ENCODE results near the gene CACTIN.
"Not testable (repeated sequence)": the region's sequence is repeated elsewhere in the genome, so short reads cannot be mapped to it uniquely, and the experiment has no call there.

CACTIN gene

DNA sequence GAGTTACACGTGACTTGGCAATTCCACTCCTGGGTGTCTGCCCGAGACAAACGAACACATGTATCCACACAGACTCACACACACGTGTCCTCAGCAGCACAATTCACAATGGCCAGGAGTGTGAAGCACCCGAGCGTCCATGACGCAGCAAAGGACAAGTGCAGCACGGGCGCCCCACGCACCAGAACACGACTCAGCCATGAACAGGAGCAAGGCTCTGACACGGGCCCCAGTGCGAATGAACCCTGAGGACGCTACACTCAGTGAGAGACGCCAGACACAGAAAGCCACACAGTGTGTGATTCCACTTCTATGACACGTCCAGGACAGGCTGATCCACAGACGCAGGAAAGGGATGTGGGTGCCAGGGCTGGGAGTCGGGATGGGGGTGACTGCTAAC, 37.2 kb upstream of the CACTIN start:
- DNase-seq (ENCODE audit: low read depth) = no peak

DNA sequence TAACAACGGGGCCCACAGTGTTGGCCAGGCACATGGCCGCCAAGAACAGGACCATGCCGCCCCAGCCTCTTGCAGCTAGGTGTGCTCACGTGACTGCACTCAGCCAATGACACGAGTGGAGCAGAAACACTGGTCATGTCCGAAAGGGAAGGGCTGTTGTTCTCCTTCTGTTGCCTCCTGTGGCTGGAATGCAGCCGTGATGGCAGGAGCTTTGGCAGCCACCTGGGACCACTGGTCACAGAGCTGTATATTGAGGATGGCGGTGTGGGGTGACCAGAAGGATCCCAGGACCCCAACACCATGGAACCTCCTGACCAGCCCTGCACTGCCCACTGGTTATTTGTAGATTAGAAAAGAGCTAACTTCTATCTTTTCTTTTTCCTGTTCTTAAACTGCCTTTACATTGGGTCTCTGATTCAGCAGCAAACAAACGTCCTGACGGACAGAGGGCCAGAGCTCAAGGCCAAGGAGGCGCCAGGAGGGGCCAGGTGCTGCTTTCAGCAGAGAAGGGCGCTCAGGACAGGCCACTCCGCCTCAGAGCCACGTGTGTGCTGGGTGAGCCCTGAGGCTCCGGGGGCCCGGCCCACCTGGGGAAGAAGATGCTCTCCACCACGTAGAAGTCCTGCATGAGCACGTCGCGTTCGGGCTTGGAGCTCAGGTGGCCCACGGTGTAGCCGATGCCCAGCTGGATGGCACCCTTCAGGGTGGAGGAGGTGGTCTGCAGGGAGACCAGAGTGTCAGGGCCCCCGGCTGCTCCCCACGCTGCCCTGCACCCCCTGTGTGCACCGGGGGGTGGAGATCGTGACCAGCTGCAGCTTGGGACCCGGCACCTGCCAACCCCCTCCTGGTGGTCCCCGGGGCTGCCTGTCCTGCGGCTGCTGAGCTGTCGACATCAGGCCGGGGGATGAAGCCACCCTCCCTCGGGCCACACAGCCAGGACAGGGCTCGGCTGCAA, 35.0 kb upstream of the CACTIN start:
- DNase-seq (ENCODE audit: low read depth) = no peak

DNA sequence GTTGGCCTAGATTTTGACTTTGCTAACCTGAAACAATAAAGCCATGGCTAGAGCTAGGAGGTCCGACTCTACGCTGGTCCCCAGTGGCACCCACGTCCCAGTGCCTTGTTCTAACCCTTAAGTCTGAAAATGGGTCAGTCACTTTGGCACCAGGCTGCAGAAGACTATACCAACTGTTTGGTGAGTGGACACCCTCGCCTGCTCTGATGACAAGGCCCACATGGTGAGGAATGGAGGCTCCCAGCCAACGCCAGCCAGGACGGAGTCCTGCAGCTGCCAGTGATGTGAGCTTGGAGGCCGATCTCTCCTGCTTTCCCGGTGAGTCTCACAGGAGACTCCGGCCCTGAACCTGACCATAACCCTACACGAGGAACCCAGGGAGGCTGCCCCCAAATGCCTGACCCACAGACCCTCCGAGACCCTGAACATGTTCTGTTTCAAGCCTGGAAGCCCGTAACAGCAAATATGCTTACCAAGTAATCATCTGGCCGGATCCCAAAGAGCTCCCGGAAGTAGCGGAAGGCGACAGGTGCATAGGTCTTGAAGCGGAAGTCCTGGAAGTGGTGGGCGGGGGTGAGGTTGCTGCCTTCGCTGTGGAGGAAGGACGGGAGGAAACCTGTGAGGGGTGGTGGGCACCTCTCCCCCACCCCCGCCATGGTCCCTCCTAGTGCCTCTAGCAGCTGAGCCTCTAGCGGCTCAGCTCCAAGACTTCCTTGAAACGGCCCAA, 34.1 kb upstream of the CACTIN start:
- DNase-seq (ENCODE audit: low read depth) = no peak

DNA sequence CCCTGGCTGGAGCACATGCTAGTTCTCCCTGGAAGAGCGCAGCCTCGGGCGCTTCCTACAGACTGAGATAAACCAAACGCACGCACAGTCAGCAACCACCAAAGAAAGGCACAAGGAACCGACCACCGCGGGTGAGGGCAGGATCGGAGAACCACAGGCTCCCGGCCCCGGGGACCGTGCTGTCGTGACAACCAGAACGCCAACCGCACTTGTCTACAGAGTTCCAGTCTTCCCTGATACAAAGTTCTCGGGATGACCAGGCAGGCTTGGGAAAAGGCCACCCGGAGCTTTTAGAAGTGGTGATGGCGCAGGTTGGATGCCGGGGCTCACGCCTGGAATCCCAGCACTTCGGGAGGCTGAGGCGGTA, 33.1 kb upstream of the CACTIN start:
- no peak for DNase-seq (ENCODE audit: low read depth)

DNA sequence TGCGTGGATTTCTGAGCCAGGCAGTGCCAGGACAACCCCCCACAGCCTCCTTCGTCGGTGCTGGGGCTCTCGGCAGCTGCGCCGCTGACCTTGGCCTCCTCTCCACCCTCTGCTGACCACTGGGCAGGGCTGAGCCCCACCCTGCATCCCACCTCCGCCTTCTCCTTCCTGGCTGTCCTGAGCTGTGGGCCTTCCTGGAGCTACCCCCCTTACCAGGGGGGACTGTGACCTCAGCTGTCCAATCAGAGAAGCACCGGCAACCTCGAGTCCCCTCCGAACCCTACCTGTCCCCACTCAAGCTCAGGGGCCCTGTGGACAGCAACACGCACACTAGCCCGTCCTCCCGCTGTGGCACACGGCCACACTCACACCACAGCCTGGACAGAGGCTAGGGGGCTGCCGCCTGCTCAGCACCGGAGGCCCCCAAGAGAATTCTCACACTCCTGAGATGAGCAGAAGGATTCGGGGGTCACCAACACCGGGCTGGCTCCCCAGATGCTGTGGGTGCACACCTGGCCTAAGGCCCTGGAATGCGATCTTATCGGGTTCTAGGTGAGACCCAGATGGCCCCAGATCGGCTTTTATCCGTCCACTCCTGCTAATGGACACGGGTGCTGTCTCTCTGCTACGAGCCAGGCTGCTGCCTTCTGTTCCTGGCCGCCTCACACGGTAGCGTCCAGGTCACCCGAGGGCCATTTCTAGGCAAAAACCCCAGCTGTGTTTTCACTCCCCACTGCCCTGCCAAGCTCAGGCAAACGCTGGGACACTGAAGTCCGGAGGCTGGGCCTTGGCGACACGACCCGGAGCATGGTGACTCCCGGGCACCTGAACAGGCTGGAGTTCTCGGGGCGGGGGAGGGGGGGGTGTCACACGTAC, 32.5 kb upstream of the CACTIN start:
- DNase-seq (ENCODE audit: low read depth) = no peak

DNA sequence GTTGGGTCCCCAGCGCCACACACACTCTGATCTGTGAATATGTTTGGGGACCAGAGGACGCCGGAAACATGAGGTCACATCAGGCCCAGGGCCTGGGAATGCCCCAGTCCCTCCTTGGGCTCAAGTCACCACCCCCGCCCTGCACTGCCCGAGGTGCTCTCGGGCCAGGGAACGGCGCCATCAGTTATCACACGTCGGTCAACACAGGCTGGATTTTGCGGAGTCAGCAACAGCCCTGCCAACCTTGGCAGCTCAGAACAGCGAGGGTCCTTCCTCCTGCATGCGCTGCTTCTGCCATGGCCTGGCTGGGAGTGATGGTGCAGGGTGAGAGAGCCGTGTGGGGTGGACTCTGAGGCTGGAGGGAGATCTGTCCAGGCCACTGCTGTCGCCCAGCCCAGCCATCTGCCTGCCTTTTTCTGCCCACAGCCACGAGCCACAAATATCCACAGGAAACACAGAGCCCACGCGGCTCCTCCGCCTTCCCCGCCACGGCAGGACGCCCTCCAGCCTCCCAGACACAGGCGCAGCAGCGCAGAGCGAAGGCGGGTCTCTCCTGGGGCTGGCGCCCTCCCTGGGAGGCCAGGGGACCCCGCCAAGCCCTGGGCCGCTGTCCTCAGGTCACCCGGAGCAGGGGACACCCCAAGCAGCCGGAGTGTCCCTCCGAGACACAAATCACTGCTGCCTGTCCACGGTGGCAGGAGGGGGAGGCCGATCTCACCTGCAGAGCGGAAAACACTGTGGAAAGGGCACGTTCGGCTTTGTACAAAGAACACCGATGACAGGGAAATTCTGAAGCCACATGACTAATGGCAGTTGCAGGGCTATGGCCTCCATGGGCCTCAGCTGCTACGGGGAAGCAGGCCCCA, 31.6 kb upstream of the CACTIN start:
- no peak for DNase-seq (ENCODE audit: low read depth)

DNA sequence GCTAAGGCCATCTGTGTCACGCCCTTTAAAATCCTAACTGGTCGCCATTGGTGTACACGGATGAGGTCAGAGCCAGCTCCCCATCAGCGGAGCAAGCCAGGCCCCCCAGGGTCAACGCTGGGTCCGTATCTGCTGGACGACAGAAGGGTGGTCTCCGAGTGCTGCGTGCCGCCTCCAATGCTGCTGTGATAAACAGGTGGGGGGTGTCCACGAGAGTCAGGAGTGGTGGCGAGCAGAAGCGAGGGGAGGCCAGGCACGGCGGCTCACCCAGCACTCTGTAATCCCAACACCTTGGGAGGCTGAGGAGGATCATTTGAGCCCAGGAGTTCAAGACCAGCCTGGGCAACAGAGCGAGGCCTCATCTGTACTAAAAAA, 30.8 kb upstream of the CACTIN start:
- no peak for DNase-seq (ENCODE audit: low read depth)

DNA sequence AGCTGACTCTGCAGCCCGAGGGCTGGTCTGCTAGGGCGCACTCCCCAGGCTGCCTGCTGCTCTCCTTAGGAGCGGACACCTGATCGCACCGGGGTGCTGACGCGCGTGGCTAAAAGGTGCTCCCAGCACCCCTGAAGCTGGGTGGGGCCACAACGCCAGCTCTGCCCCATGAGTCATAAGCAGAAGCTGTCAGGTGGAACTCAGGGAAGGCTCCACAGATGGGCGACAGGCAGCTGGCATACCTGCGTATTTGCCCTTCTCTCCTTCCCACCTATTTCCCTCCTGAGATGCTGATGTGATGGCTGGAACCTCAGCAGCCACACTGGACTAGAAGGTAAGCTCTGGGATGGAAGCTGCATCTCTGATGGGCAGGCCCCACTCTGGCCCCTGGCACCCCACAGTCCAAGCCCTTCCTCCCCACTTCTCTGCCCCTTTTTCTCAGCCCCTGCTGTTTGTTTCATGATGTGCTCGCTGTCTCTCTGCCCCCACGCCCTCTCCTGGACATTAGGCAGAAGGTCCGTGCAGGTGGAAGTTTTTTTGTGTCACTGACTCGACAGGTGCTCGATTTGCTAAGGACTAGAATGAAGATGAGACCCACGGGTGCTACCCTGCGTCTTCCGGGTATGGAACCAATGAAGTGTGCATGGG, 30.3 kb upstream of the CACTIN start:
- DNase-seq (ENCODE audit: low read depth) = no peak

DNA sequence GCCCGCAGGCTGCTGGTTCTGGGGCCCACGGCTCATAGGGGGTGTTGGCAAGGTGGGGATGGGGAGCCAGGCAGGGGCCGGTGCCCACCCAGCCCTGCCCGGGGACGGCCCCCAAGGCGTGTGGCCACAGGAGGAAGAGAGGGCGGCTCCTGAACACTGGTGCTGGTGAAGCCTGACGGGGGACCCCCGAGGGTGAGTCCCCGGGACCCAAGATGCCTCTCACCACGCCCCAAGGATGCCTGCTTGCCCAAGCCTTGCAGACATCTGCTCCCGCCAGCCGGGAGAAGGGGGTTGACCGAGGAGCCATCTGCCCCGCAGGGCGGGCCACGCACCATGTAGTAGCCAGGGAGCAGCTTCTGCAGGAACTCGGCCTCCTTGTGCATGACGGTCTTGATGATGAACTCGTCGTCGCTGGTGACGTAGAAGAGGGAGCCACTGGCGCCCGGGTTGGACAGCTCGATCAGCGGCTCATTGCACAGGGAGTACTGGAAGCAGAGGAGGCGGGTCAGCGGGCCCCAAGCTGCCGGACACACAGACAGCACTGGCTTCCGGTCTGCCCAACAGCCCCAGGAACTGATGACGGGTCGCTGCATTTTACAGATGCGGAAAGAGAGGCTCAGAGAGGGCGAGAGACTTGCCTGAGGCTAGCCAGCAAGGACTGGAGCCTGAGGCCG, 29.6 kb upstream of the CACTIN start:
- DNase-seq (ENCODE audit: low read depth) = no peak

DNA sequence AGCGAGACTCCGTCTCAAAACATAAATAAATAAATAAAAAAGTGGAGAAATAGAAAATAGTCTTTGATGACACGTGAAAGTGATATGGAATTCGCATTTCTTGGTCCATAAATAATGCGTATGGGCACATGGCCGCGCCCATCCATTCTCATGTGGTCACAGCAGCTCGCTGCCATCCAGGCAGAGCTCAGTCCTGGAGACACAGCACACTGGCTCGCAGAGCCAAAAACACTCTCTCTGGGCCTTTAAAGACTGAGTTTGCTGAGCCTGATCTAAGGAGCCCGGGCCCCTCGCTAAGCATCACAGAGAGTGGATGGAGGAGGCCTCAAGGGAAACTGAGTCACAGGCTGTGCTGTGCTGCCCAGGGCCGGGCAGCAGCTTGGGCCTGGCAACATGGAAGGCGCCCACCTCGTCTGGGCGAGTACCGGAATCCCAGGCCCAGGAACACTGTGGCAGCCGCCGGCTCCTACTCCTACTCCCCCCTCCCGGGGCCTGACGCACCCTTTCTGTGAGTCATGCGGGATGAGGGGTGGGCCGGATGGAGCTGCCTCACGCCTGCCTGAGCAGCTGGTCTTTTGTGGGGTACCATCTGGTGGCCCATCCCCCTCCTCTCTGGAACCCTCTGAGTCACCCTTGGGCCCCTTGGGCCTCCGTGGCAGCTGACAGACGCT, 28.9 kb upstream of the CACTIN start:
- peak; percentile 29 for DNase-seq (ENCODE audit: low read depth)

DNA sequence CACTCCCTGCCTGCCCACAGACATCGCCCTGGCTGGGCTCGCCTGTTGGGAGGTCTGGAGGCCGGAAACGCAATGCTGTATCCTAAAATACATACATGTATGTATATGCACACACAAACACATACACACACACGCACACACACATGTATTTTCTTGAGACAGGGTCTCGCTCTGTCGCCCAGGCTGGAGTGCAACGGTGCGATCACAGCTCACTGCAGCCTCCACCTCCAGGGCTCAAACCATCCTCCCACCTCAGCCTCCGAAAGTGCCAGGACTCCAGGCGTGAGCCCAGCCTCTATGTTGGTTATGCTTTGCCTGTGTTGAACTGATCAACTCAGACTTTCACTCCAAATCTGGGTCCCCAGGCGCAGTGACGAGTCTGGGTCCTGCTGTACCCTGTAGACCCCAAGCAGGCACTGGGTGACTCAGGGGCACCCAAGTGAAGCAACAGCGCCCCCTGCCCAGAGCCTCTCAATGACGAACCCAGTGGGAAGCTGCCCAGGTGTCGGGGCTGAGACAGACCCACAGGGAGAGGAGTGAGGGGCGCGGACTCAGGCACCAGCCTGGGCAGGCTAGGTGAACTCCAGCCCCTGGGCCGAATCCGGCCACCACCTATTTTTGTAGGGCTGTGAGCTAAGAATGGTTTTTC, 27.4 kb upstream of the CACTIN start:
- no peak for DNase-seq (ENCODE audit: low read depth)

DNA sequence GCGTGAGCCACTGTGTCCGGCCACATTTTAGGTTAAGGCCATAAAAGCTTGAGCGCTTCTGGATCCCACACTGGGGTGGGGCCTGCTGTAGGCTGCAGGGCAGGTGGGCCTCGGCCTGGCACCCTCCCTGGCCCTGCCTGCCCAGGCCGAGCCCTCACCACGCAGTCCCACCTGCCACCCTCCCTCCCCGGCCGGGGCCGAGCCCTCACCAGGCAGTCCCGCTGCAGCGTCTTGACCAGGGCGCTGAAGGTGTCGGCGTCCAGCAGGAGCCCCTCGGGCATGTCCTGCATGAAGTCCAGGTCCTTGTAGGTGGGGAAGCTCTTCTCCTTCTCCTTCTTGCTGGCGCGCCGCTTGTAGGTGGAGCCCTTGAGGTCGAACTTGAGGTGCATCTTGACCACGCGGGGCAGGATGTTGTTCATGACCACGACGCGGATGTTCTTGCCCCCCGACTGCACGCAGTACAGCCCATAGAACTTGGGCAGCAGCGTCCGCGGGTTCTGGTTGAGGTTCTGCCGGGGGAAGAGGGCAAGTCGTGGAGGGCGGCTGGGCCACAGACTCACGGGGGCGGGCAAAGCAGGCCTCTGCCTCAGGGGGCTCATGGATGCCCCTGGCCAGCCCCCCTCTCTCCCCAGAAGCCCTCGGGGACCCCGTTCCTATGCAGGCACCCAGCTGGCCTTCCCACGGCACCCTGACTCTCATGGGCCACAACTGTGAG, 26.6 kb upstream of the CACTIN start:
- DNase-seq (ENCODE audit: low read depth) = no peak

DNA sequence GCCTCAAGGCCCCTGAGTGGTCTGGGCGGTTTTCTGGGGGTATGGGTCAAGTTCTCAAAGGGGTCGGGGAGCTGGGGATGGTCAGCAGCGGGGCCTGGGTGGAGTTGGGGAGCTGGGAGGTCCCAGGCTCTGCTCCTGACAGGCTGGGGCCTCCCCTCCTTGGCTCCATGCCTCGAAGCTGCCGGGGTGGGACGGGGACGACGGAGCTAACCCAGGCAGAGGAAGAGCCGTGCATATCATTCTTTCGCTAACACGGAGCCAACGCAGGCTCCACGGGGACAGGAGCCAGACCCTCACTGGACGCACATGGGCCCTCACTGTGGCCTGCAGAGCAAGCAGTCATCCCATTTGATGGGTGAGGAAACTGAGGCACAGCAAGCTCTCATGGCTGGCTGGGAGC, 25.8 kb upstream of the CACTIN start:
- DNase-seq (ENCODE audit: low read depth) = no peak

DNA sequence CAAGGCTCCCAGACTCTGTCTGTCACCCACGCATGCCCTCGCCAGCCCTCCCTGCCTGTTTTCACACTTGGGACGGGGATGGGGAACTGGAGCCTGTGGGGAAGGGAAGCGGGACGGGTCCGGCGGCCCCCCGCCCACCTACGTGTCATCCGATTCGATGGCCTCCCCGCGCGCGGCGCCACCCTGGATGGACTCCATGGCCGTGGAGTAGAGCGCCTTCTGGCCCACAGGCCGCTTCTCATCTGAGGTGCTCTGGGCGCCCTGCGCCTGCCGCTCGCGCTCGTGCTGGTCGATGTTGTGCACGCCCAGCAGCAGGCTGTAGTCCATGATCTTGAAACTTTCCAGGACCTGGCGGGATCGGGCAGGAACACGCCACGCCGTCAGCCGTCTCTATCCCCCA, 25.1 kb upstream of the CACTIN start:
- DNase-seq (ENCODE audit: low read depth) = no peak

DNA sequence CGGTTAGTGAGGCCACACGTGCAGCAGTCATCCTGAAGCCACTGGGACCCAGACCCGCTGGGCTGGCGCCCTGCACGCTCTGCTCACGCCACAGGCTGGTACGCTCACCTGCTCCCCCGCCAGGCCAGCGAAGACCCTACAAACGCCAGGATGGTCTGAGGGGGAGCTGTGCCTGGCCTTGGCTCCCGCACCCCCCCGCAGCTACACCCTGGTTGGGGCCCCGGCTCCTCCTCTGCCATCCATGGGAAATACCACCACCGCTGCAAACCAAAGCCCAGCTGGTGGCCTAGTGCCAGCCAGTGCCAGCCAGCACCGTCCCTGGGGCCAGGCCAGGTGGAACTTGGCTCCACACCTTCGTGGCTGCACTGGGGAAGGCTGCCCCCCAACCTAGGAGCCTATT, 23.3 kb upstream of the CACTIN start:
- DNase-seq (ENCODE audit: low read depth) = no peak

DNA sequence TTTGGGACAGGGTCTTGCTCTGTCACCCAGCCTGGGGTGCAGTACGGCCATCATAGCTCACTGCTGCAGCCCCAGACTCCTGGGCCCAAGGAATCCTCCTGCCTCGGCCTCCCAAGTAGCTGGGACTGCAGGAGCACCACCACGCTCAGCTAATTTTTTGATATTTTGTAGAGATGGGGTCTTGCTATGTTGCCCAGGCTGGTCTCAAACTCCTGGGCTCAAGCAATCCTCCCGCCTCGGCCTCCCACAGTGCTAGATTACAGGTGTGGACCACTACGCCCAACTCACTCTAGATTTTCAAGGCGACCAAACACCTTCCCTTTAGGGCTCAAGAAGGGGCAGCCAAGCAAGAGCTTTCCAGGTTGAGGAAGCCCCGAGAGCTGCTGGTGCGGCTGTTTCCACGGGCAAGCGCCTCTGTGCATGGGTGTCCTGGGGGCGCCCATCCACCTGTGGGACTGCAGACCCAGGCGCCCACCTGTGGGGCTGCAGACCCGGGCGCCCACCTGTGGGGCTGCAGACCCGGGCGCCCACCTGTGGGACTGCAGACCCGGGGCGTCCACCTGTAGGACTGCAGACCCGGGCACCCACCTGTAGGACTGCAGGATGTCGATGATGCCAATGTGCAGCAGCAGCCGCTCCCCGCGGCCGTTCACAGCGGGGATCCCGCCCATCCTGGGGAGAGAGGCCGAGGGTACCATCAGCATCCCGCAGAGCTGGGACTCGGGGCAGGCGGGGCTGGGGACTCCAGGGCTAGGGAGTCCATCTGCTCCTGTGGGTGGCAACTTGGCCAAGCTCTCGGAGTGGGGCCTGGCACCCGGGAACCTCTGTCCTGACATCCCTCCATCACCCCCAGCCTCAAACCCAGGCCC, 21.7 kb upstream of the CACTIN start:
- no peak for DNase-seq (ENCODE audit: low read depth)

DNA sequence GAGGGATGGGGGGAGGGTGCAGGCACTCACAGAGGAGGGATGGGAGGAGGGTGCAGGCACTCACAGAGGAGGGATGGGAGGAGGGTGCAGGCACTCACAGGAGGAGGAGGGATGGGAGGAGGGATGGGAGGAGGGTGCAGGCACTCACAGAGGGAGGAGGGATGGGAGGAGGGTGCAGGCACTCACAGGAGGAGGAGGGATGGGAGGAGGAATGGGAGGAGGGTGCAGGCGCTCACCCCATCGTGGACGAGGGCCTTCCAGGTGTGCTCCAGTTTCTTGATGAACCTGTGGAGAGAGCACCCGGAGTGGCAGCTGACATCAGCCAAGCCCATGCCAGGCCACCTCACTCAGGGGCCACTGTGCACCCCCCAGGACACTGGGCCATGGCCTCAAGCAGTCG, 20.5 kb upstream of the CACTIN start:
- DNase-seq (ENCODE audit: low read depth) = not testable (repeated sequence)

Data from fibroblast of gingiva (primary cell).